GM21737 (cell line): ENCODE measurements around the gene CACFD1.

Source experiments
- ATAC-seq: cut with Tn5 transposase; IDR thresholded peaks from one replicate; pipeline ENCODE4 v1.9.1; 2021; ENCODE audit warnings: mild to moderate bottlenecking, moderate library complexity; ENCODE audit not compliant: unreplicated experiment

Gene CACFD1

GRCh38 chr9:133478851-133479711, 19.3 kb downstream of the CACFD1 start, which contains the start of gene SLC2A6:
SLC2A6 (minus strand) TSS chr9:133479099; CDS start chr9:133479059, 40 bp downstream.
- ATAC-seq = peak; percentile 86

GRCh38 chr9:133483611-133484010, 23.8 kb downstream of the CACFD1 start:
- ATAC-seq = no peak

GRCh38 chr9:133484671-133485437, 25.1 kb downstream of the CACFD1 start:
- ATAC-seq = no peak

GRCh38 chr9:133485531-133486260, 25.9 kb downstream of the CACFD1 start:
- ATAC-seq = no peak

GRCh38 chr9:133487331-133487725, 27.6 kb downstream of the CACFD1 start:
- ATAC-seq = no peak

GRCh38 chr9:133488686-133489252, 29.0 kb downstream of the CACFD1 start:
- ATAC-seq = no peak

- ATAC-seq = no peak
Measured at GRCh38 chr9:133489253-133490190, 29.7 kb downstream of the CACFD1 start.

- no peak for ATAC-seq
Measured at GRCh38 chr9:133490201-133490681, 30.5 kb downstream of the CACFD1 start.

GRCh38 chr9:133490865-133491655, 31.3 kb downstream of the CACFD1 start:
- ATAC-seq = no peak

GRCh38 chr9:133491656-133491925, 31.8 kb downstream of the CACFD1 start:
- ATAC-seq = no peak

GRCh38 chr9:133492061-133493021, 32.6 kb downstream of the CACFD1 start:
- ATAC-seq = no peak

GRCh38 chr9:133493428-133493827, 33.6 kb downstream of the CACFD1 start:
- ATAC-seq = no peak

- ATAC-seq = no peak
Measured at GRCh38 chr9:133493845-133494540, 34.2 kb downstream of the CACFD1 start.

- ATAC-seq = no peak
Measured at GRCh38 chr9:133494636-133495326, 35.0 kb downstream of the CACFD1 start.

GRCh38 chr9:133495327-133496293, 35.8 kb downstream of the CACFD1 start:
- no peak for ATAC-seq
